OCI-LY7 (cell line): ENCODE results near the gene IRF2. TPM values are rescaled to one million over a fixed set of nuclear protein-coding genes. Genes with fewer than 3 reads are reported as not detected.

Experiments
- BruUV-seq: library from RNA; stranded (reverse); fragments of 400-500 nt; replicated peaks from 2 replicates; lab custom pipeline; 2021; lab: Mats Ljungman, UMichigan
- CTCF ChIA-PET: fragments of 300-600 bp; sonication (Branson Sonifier 250); formaldehyde crosslinking; loops from one replicate; lab custom pipeline; 2022; ENCODE audit warnings: antibody characterized with exemption; ENCODE audit not compliant: unreplicated experiment; lab: Charles Lee
- POLR2A ChIA-PET: fragments of 300-600 bp; sonication (Branson Sonifier 250); formaldehyde crosslinking; loops from one replicate; lab custom pipeline; 2022; ENCODE audit warnings: antibody characterized with exemption; lab: Charles Lee
- DNase-seq: peaks from one replicate; pipeline ENCODE4 v3.0.0-alpha.2; 2015; ENCODE audit warnings: low spot score
- H2AFZ ChIP-seq: fragments of 200-600 bp; sonication (generic), shearing (Covaris generic); 2 replicates; pipeline ENCODE4 v1.6.1; 2014; ENCODE audit warnings: mild to moderate bottlenecking, antibody characterized with exemption, low read length, moderate library complexity
- H3K27ac ChIP-seq: fragments of 200-600 bp; sonication (generic); 2 replicates; pipeline ENCODE4 v1.5.1; 2014; ENCODE audit warnings: mixed run types, low read depth, mild to moderate bottlenecking, moderate library complexity, low read length, inconsistent platforms; ENCODE audit not compliant: poor library complexity, severe bottlenecking
- H3K36me3 ChIP-seq: fragments of 200-600 bp; sonication (generic); 2 replicates; pipeline ENCODE4 v1.6.1; 2014; ENCODE audit warnings: mild to moderate bottlenecking, antibody characterized with exemption, low read length, moderate library complexity, mixed read lengths; ENCODE audit not compliant: insufficient read depth
- H3K4me1 ChIP-seq: fragments of 200-600 bp; sonication (generic); 2 replicates; pipeline ENCODE4 v1.5.1; 2014; ENCODE audit warnings: mild to moderate bottlenecking, low read length; ENCODE audit not compliant: insufficient read depth, poor library complexity, severe bottlenecking
- H3K4me2 ChIP-seq: fragments of 200-600 bp; sonication (generic); 2 replicates; pipeline ENCODE4 v1.6.1; 2014; ENCODE audit warnings: mild to moderate bottlenecking, low read length
- H3K4me3 ChIP-seq: fragments of 200-600 bp; sonication (generic); 2 replicates; pipeline ENCODE4 v1.5.1; 2014; ENCODE audit warnings: mild to moderate bottlenecking, low read depth, low read length; ENCODE audit not compliant: poor library complexity, severe bottlenecking
- H3K79me2 ChIP-seq: fragments of 200-600 bp; sonication (generic); 2 replicates; pipeline ENCODE4 v1.6.1; 2016; ENCODE audit warnings: low read depth, mild to moderate bottlenecking, low read length, moderate library complexity, mixed read lengths; ENCODE audit not compliant: insufficient read depth
- H3K9me2 ChIP-seq: fragments of 200-600 bp; sonication (generic); 2 replicates; pipeline ENCODE4 v1.6.1; 2016; ENCODE audit warnings: mild to moderate bottlenecking, low read length, mixed read lengths; ENCODE audit not compliant: insufficient read depth
- H3K9me3 ChIP-seq: fragments of 200-600 bp; sonication (generic); 2 replicates; pipeline ENCODE4 v1.6.1; 2014; ENCODE audit warnings: mild to moderate bottlenecking, mixed run types, low read length, mixed read lengths
- H4K20me1 ChIP-seq: fragments of 200-600 bp; sonication (generic); 2 replicates; pipeline ENCODE4 v1.6.1; 2014; ENCODE audit warnings: mild to moderate bottlenecking, antibody characterized with exemption, low read length, moderate library complexity, mixed read lengths; ENCODE audit not compliant: insufficient read depth
- CTCF ChIP-seq: fragments of 200-600 bp; sonication (generic); conservative IDR thresholded peaks from 2 replicates; pipeline ENCODE4 v1.5.1; 2014; ENCODE audit warnings: mild to moderate bottlenecking, antibody characterized with exemption, low read length, moderate library complexity, mixed read lengths
- EZH2phosphoT487 ChIP-seq: fragments of 200-600 bp; sonication (generic); IDR thresholded peaks from 2 replicates; pipeline ENCODE4 v1.6.1; 2018; ENCODE audit warnings: low read depth, borderline replicate concordance, mild to moderate bottlenecking, mixed run types, antibody characterized with exemption, low read length, moderate library complexity, mixed read lengths
- intact Hi-C: fragments of 100-400 bp; cut with micrococcal nuclease; formaldehyde crosslinking; loops from one replicate; pipeline ENCODE4 v1.10.0; 2022; ENCODE audit not compliant: unreplicated experiment
- total RNA-seq, 2 experiments: library from RNA; depleted of rRNA in 1 of 2; stranded (reverse); fragments of >200 nt in 1 of 2; shearing (Covaris generic) in 1 of 2; gene quantifications; 2 replicates each; pipeline ENCODE4 v1.2.3, GENCODE V29; 2014 to 2022

Gene IRF2
- total RNA-seq, 2 experiments from 2014 or later: 32.3 to 37.8 TPM

DNA sequence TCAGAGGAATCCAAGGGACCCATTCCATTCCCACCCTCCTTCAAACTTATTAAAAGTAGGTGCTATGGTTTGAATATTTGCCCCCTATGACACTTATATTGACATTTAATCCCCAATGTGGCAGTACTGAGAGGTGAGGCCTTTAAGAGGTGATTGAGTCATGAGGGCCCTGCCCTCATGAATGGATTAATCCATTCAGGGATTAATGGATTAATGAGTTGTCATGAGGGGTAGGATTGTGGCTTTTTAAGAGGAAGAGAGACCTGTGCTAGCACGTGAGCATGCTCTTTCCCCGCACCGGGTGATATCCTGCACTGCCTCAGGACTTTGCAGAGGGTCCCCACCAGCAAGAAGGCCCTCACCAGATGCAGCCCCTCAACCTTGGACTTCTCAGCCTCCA is 50.1 kb downstream of the IRF2 start:
- no TSS peak for BruUV-seq
- H3K79me2 ChIP-seq: no peaks in the 10 kb centered on the region; the same call in 1 of the 2 replicates

DNA sequence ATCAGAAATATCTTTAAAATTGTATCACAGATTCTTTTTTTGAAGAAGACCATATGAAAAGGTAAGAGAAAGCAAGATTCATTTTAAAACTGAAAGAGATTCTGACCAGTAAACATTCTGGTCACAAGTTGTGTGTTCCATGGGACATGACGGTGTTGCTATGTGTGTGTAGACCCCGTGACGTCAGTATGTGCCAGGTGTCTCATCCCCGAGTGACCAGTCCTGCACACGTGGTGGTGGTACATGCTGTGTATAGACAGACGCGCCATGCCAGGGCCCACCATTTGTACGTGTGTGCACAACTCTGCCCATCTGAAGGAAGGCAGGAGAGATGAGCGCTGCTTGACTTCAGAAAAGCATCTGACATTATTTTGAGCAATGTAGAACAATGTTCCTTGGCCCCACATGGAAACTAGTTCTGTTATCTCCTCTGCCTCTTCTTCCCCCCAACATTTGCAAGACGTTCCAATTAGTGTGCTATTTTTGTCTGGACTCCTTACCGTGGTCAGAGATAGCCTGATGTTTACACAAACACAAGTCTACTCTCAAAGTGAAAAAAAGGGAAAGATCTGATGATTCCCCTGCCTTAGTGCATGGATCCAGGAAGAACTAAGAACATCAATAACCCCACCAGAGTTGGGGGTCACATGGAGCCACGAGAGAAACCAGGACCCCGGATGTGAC is 51.2 kb downstream of the IRF2 start:
- Histone ChIP-seq H3K4me2 (no peak overlapping the region), H2AFZ (no peak overlapping the region), H3K79me2 (no peaks in the 10 kb centered on the region; the same call in 1 of the 2 replicates), H3K9me2 (no peaks in the 10 kb centered on the region), H3K4me3 (no peak overlapping the region), H3K4me1 (peaks cover 21% of the 10 kb centered on the region), H3K36me3 (peaks cover 79% of the 10 kb centered on the region), H3K27ac (no peak overlapping the region), H3K9me3 (peaks cover 11% of the 10 kb centered on the region), H4K20me1 (no peaks in the 10 kb centered on the region)
- TF ChIP-seq EZH2phosphoT487: no peak
- TF ChIP-seq CTCF: no peak
- intact Hi-C loops: no loop called here
- no TSS peak for BruUV-seq
- POLR2A ChIA-PET: no interaction called here
- DNase-seq: no peak
- CTCF ChIA-PET: no interaction called here

More for the DNA sequence above, 50.1 kb downstream of the IRF2 start:
- H3K27ac ChIP-seq: no peak overlapping the region
- peaks cover 21% of the 10 kb centered on the region for H3K4me1 ChIP-seq
- ChIA-PET CTCF (no interaction called here), POLR2A (no interaction called here)
- no peak overlapping the region for H3K4me3 ChIP-seq
- TF ChIP-seq CTCF (no peak), EZH2phosphoT487 (no peak)
- no peak overlapping the region for H3K4me2 ChIP-seq
- no peak for DNase-seq
- no peaks in the 10 kb centered on the region for H3K9me2 ChIP-seq
- H3K9me3 ChIP-seq: peaks cover 11% of the 10 kb centered on the region
- H4K20me1 ChIP-seq: no peaks in the 10 kb centered on the region
- no peak overlapping the region for H2AFZ ChIP-seq
- intact Hi-C loops: no loop called here
- peaks cover 74% of the 10 kb centered on the region for H3K36me3 ChIP-seq

DNA sequence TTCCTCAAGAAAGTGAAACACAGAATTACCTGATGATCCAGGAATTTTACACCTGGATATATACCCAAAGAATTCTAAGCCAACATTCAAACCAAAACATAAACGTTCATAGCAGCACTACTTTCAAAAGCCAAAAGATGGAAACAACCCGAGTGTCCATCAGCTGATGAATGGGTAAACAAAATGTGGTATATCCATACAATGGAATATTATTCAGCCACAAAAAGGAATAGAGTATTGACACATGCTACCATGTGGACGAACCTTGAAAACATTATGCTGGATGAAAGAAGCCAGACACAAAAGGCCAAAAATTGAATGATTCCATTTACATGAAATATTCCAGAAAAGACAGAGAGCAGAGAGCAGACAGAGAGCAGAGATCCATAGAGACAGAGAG is 52.0 kb downstream of the IRF2 start:
- H2AFZ ChIP-seq: no peak overlapping the region
- H3K4me3 ChIP-seq: no peak overlapping the region
- H3K9me2 ChIP-seq: no peaks in the 10 kb centered on the region
- peaks cover 29% of the 10 kb centered on the region for H3K4me1 ChIP-seq
- H3K9me3 ChIP-seq: peaks cover 11% of the 10 kb centered on the region
- no peak overlapping the region for H3K4me2 ChIP-seq
- BruUV-seq: no TSS peak
- ChIA-PET CTCF (no interaction called here), POLR2A (interaction anchor here (0.6 kb wide), 1 partner anchor 1496 kb away, joined by 3 read pairs; no protein-coding TSS in a partner anchor)
- no peak overlapping the region for H3K27ac ChIP-seq
- TF ChIP-seq CTCF (no peak), EZH2phosphoT487 (no peak)
- H4K20me1 ChIP-seq: no peaks in the 10 kb centered on the region
- intact Hi-C loops: no loop called here
- no peak for DNase-seq
- H3K79me2 ChIP-seq: no peaks in the 10 kb centered on the region; the same call in 1 of the 2 replicates
- H3K36me3 ChIP-seq: peaks cover 79% of the 10 kb centered on the region
